Endometrial microvascular endothelial cells (primary cell): ENCODE data around the gene ARID4B. TPM values are rescaled to one million over a fixed set of nuclear protein-coding genes. Genes with fewer than 3 reads are reported as not detected.
"Not testable (repeated sequence)": the region's sequence is repeated elsewhere in the genome, so short reads cannot be mapped to it uniquely, and the experiment has no call there.

Source experiments
- in situ Hi-C: cut with HindIII; loops from 2 replicates; pipeline ENCODE4 v1.10.0; 2017; ENCODE audit warnings: low sequenced_read_pairs, low pct_unique_long_range_greater_than_20kb; ENCODE audit errors: inconsistent ontology term
- total RNA-seq: library from RNA; depleted of rRNA; stranded (reverse); fragments of >200 nt; gene quantifications from one replicate; pipeline ENCODE4 v1.2.3, GENCODE V29; 2015; ENCODE audit errors: inconsistent ontology term

Gene ARID4B
- total RNA-seq, 1 donor from 2014 or later, result 13.8 TPM

GRCh38 chr1:235278233-235278914, 49.6 kb downstream of the ARID4B start:
- in situ Hi-C loops, result no loop called here

GRCh38 chr1:235277709-235278108, 50.3 kb downstream of the ARID4B start:
- in situ Hi-C loops, result no loop called here

GRCh38 chr1:235275836-235276235, 52.1 kb downstream of the ARID4B start:
- in situ Hi-C loops, result no loop called here

- in situ Hi-C loops, result no loop called here
Measured at GRCh38 chr1:235275223-235275622, 52.8 kb downstream of the ARID4B start.

- in situ Hi-C loops, result no loop called here
Measured at GRCh38 chr1:235272851-235273250, 55.1 kb downstream of the ARID4B start.

GRCh38 chr1:235270625-235271024, 57.4 kb downstream of the ARID4B start:
- in situ Hi-C loops, result no loop called here

- in situ Hi-C loops, result not testable (repeated sequence)
Measured at GRCh38 chr1:235269990-235270389, 58.0 kb downstream of the ARID4B start.

- in situ Hi-C loops, result no loop called here
Measured at GRCh38 chr1:235268379-235269125, 59.4 kb downstream of the ARID4B start.

- in situ Hi-C loops, result no loop called here
Measured at GRCh38 chr1:235266967-235267366, 61.0 kb downstream of the ARID4B start.

- in situ Hi-C loops, result no loop called here
Measured at GRCh38 chr1:235266325-235266724, 61.7 kb downstream of the ARID4B start.

GRCh38 chr1:235265900-235266299, 62.1 kb downstream of the ARID4B start:
- in situ Hi-C loops, result no loop called here

GRCh38 chr1:235264327-235264726, 63.7 kb downstream of the ARID4B start:
- in situ Hi-C loops, result no loop called here

GRCh38 chr1:235262539-235262938, 65.4 kb downstream of the ARID4B start:
- in situ Hi-C loops, result no loop called here

GRCh38 chr1:235261243-235261642, 66.7 kb downstream of the ARID4B start:
- in situ Hi-C loops, result no loop called here

- in situ Hi-C loops, result no loop called here
Measured at GRCh38 chr1:235259133-235259778, 68.7 kb downstream of the ARID4B start.

- in situ Hi-C loops, result not testable (repeated sequence)
Measured at GRCh38 chr1:235258068-235258467, 69.9 kb downstream of the ARID4B start.

- in situ Hi-C loops, result no loop called here
Measured at GRCh38 chr1:235254721-235255120, 73.3 kb downstream of the ARID4B start.

- in situ Hi-C loops, result no loop called here
Measured at GRCh38 chr1:235253219-235253962, 74.6 kb downstream of the ARID4B start.

- in situ Hi-C loops, result no loop called here
Measured at GRCh38 chr1:235250430-235250829, 77.5 kb downstream of the ARID4B start.
